Common myeloid progenitor, CD34-positive (primary cell): ENCODE data around the gene DOCK4.
"Not testable (repeated sequence)": the region's sequence is repeated elsewhere in the genome, so short reads cannot be mapped to it uniquely, and the experiment has no call there.

ENCODE experiments used
- CTCF ChIA-PET: fragments of 350-600 bp; sonication (Branson Sonifier 250); formaldehyde crosslinking; loops from one replicate; lab custom pipeline; 2021; ENCODE audit warnings: antibody characterized with exemption; lab: Charles Lee
- POLR2A ChIA-PET: fragments of 350-600 bp; sonication (Branson Sonifier 250); formaldehyde crosslinking; loops from one replicate; lab custom pipeline; 2021; ENCODE audit warnings: antibody characterized with exemption; lab: Charles Lee
- DNase-seq, 3 donors: peaks; one replicate each; pipeline versions ENCODE4 v3.0.0 to v3.0.0-alpha.2; 2013
- H3K27ac ChIP-seq, 2 experiments: 1 replicate in 1 of 2; 2 replicates in 1 of 2; pipeline ENCODE4 v1.7.0; 2013; ENCODE audit warnings: inconsistent platforms in 2 of 2, low read length in 2 of 2, mild to moderate bottlenecking in 2 of 2, low read depth in 1 of 2, moderate library complexity in 1 of 2; ENCODE audit not compliant: severe bottlenecking in 2 of 2, insufficient read depth in 1 of 2, poor library complexity in 1 of 2
- H3K27me3 ChIP-seq, 5 experiments: replicated peaks in 2 of 5; 1 replicate in 3 of 5; 2 replicates in 2 of 5; pipeline versions ENCODE4 v1.6.1 to v1.7.0; 2013; ENCODE audit warnings: low read length in 4 of 5, mild to moderate bottlenecking in 2 of 5, moderate library complexity in 2 of 5, inconsistent platforms in 1 of 5; ENCODE audit not compliant: insufficient read depth in 5 of 5, control insufficient read depth in 4 of 5
- H3K36me3 ChIP-seq, 4 experiments: 1 replicate in 2 of 4; 2 replicates in 2 of 4; pipeline versions ENCODE4 v1.6.1 to v1.7.0; 2013; ENCODE audit warnings: low read length in 3 of 4, control low read depth in 1 of 4, mild to moderate bottlenecking in 1 of 4; ENCODE audit not compliant: control insufficient read depth in 4 of 4, insufficient read depth in 4 of 4
- H3K4me1 ChIP-seq, 4 experiments: 1 replicate in 3 of 4; 2 replicates in 1 of 4; pipeline versions ENCODE4 v1.6.1 to v1.7.1; 2013; ENCODE audit warnings: low read length in 3 of 4, mild to moderate bottlenecking in 3 of 4, control low read depth in 1 of 4, inconsistent platforms in 1 of 4, moderate library complexity in 1 of 4; ENCODE audit not compliant: control insufficient read depth in 4 of 4, insufficient read depth in 4 of 4; ENCODE audit errors: control extremely low read depth in 1 of 4
- H3K4me3 ChIP-seq, 7 experiments: 1 replicate in 4 of 7; 2 replicates in 3 of 7; pipeline versions ENCODE4 v1.5.1 to v1.7.0; 2013; ENCODE audit warnings: mild to moderate bottlenecking in 7 of 7, low read length in 6 of 7, moderate library complexity in 6 of 7, inconsistent platforms in 2 of 7, low read depth in 2 of 7, control low read depth in 1 of 7; ENCODE audit not compliant: insufficient read depth in 4 of 7, control insufficient read depth in 1 of 7; ENCODE audit errors: extremely low read depth in 1 of 7
- H3K9me3 ChIP-seq, 5 experiments: 1 replicate in 4 of 5; 2 replicates in 1 of 5; pipeline versions ENCODE4 v1.6.1 to v1.7.1; 2013; ENCODE audit warnings: low read length in 4 of 5, mild to moderate bottlenecking in 2 of 5, inconsistent platforms in 1 of 5, low read depth in 1 of 5, moderate library complexity in 1 of 5; ENCODE audit not compliant: control insufficient read depth in 4 of 5, insufficient read depth in 2 of 5; ENCODE audit errors: control extremely low read depth in 1 of 5
- WGBS: methylation state at CpG from one replicate; pipeline ENCODE4 v1.1.5; 2013; ENCODE audit not compliant: insufficient coverage; 5-methylcytosine and 5-hydroxymethylcytosine counted together

The DOCK4 gene

DNA sequence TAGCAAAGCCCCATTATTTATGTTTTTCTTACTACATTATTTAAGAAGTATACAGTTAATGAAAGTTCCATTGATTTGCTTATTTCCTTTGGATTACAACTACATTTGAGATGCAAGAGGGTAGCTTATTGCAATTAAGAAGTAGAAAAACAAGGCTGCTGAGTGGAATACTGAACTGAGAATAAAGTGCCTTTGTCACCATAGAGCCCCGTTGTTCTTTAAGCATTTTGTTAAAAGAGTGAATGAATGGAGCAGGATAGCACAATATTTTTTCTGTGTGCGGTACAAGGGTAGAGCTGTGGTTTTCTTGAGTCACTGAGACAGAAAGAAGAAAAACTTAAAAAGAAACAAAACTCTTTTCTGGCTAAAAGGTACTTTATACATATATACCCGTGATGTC lies 45.9 kb upstream of the DOCK4 start:
- Histone ChIP-seq H3K4me1 (peaks cover 0 to 11% (median 4%) of the 10 kb centered on the region in 4 experiments), H3K27ac (no peak overlapping the region), H3K4me3 (no peak overlapping the region), H3K27me3 (no peaks in the 10 kb centered on the region), H3K9me3 (peaks cover 0 to 2% (median 0%) of the 10 kb centered on the region in 5 experiments), H3K36me3 (no peaks in the 10 kb centered on the region)
- CTCF ChIA-PET = interaction anchor here (0.7 kb wide), 1 partner anchor 21 kb away, joined by 3 read pairs; no protein-coding TSS in a partner anchor
- 100% methylated on average over 2 of the region's 3 CpGs for WGBS
- POLR2A ChIA-PET = no interaction called here
- DNase-seq = no peak

DNA sequence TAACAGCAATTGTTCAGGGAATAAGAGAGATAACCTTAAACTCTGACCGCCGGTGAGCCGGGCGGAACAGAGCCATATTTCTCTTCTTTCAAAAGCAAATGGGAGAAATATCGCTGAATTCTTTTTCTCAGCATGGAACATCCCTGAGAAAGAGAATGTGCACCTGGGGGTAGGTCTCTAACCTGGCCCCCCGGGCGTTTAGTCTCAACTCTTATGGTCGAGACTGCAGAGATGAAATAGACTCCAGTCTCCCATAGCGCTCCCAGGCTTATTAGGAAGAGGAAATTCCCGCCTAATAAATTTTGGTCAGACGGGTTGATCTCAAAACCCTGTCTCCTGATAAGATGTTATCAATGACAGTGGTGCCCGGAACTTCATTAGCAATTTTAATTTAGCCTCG lies 43.8 kb upstream of the DOCK4 start:
- CTCF ChIA-PET, H3K27ac ChIP-seq, H3K4me1 ChIP-seq, H3K9me3 ChIP-seq, H3K36me3 ChIP-seq, H3K4me3 ChIP-seq, DNase-seq, H3K27me3 ChIP-seq, POLR2A ChIA-PET: not testable (repeated sequence)
- WGBS = 98% methylated on average over 6 of the region's 13 CpGs

DNA sequence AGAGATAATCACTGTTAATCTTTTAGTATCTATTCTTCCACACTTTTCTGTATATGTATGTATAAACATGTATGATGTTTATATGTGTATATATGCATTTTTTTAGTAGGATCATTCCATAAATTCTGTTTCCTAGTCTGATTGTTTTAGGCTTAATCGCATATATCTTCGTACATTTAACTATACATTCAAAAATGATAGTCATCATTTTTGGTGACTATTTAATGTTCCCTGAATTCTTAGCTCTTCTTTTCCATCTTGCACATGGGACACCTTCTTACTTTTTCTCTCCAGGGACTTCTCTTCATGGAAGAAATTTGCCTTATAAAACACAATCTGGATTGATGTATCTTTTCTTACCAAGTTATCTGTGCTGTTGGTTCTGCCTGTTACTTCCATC lies 42.4 kb upstream of the DOCK4 start:
- no CpG with 5 or more reads among the region's 2 CpGs for WGBS

GRCh38 chr7:112238852-112239610 lies 32.8 kb upstream of the DOCK4 start:
- Histone ChIP-seq H3K27ac (no peak overlapping the region), H3K4me1 (no peaks in the 10 kb centered on the region), H3K27me3 (no peaks in the 10 kb centered on the region), H3K36me3 (no peaks in the 10 kb centered on the region), H3K9me3 (peaks cover 0 to 24% (median 4%) of the 10 kb centered on the region in 5 experiments), H3K4me3 (no peak overlapping the region)
- 100% methylated on average over 9 of the region's 9 CpGs for WGBS
- ChIA-PET POLR2A (no interaction called here), CTCF (no interaction called here)
- no peak for DNase-seq

More for the DNA sequence above, 42.4 kb upstream of the DOCK4 start:
- Histone ChIP-seq H3K27ac (no peak overlapping the region), H3K27me3 (no peaks in the 10 kb centered on the region), H3K9me3 (peaks cover 0 to 6% (median 1%) of the 10 kb centered on the region in 5 experiments), H3K4me1 (no peaks in the 10 kb centered on the region), H3K4me3 (no peak overlapping the region), H3K36me3 (peaks cover 0 to 3% (median 0%) of the 10 kb centered on the region in 4 experiments)
- no peak for DNase-seq
- CTCF ChIA-PET = no interaction called here
- POLR2A ChIA-PET = no interaction called here

GRCh38 chr7:112238330-112238729 lies 32.1 kb upstream of the DOCK4 start:
- H3K27ac ChIP-seq = no peak overlapping the region
- H3K9me3 ChIP-seq = peaks cover 0 to 24% (median 4%) of the 10 kb centered on the region in 5 experiments
- no peak for DNase-seq
- H3K4me1 ChIP-seq = no peaks in the 10 kb centered on the region
- H3K4me3 ChIP-seq = no peak overlapping the region
- no peaks in the 10 kb centered on the region for H3K27me3 ChIP-seq
- WGBS = no CpG with 5 or more reads among the region's 3 CpGs
- no peaks in the 10 kb centered on the region for H3K36me3 ChIP-seq
- CTCF ChIA-PET = no interaction called here
- POLR2A ChIA-PET = no interaction called here

DNA sequence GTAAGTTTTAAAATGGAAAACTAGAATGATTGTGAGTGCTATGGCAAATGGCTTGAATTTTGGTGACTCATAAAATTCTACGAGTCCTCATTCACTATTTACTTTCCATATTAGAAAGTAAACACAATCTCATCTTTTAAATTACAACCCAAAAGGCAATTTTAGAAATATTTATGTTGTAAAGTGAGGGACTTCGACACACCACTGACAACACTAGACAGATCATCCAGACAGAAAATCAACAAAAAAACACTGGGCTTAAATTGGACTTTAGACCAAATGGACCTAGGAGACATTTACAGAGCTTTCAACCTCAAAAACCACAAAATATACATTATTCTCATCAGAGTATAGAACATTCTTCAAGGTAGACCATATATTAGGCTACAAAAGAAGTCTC lies 30.4 kb upstream of the DOCK4 start:
- ChIA-PET CTCF (no interaction called here), POLR2A (no interaction called here)
- Histone ChIP-seq H3K27me3 (no peaks in the 10 kb centered on the region), H3K9me3 (peaks cover 0 to 22% (median 4%) of the 10 kb centered on the region in 5 experiments), H3K36me3 (no peaks in the 10 kb centered on the region), H3K27ac (no peak overlapping the region), H3K4me3 (no peak overlapping the region), H3K4me1 (no peaks in the 10 kb centered on the region)
- DNase-seq = no peak
- WGBS = no CpG with 5 or more reads among the region's 2 CpGs

- Histone ChIP-seq H3K27me3 (no peaks in the 10 kb centered on the region), H3K36me3 (peaks cover 0 to under 1% (median 0%) of the 10 kb centered on the region in 4 experiments), H3K4me3 (no peak overlapping the region), H3K4me1 (no peaks in the 10 kb centered on the region), H3K9me3 (peaks cover 0 to 17% (median 4%) of the 10 kb centered on the region in 5 experiments), H3K27ac (no peak overlapping the region)
- ChIA-PET POLR2A (no interaction called here), CTCF (no interaction called here)
- no CpG with 5 or more reads among the region's 1 CpG for WGBS
- DNase-seq = no peak
These were observed 27.9 kb upstream of the DOCK4 start for GRCh38 chr7:112234147-112234546.
